Neuronal stem cell (in vitro differentiated cells): Measurements from ENCODE around the gene TIAM2.

Source experiments
- DNase-seq: peaks from one replicate; pipeline ENCODE4 v3.0.0-alpha.2; 2013; ENCODE audit warnings: low spot score
- H2AFZ ChIP-seq: one replicate; pipeline ENCODE4 v1.6.1; 2013; ENCODE audit warnings: mild to moderate bottlenecking, low read length, inconsistent platforms
- H2AK5ac ChIP-seq: 2 replicates; pipeline ENCODE4 v1.6.1; 2013; ENCODE audit warnings: low read depth, mild to moderate bottlenecking, inconsistent platforms, low read length, moderate library complexity, mixed read lengths
- H2BK120ac ChIP-seq: 2 replicates; pipeline ENCODE4 v1.6.1; 2013; ENCODE audit warnings: low read depth, mild to moderate bottlenecking, inconsistent platforms, low read length, moderate library complexity, mixed read lengths
- H2BK12ac ChIP-seq: one replicate; pipeline ENCODE4 v1.6.1; 2013; ENCODE audit warnings: low read length, inconsistent platforms
- H2BK15ac ChIP-seq: 2 replicates; pipeline ENCODE4 v1.6.1; 2013; ENCODE audit warnings: mild to moderate bottlenecking, low read length, inconsistent platforms, mixed read lengths
- H2BK5ac ChIP-seq: one replicate; pipeline ENCODE4 v1.6.1; 2013; ENCODE audit warnings: inconsistent platforms, mild to moderate bottlenecking, low read length, moderate library complexity
- H3K14ac ChIP-seq: one replicate; pipeline ENCODE4 v1.6.1; 2013; ENCODE audit warnings: low read length, inconsistent platforms
- H3K18ac ChIP-seq: 2 replicates; pipeline ENCODE4 v1.6.1; 2013; ENCODE audit warnings: low read length, inconsistent platforms
- H3K23ac ChIP-seq: 2 replicates; pipeline ENCODE4 v1.6.1; 2013; ENCODE audit warnings: low read depth, mild to moderate bottlenecking, mixed read lengths, low read length, inconsistent platforms; ENCODE audit not compliant: poor library complexity
- H3K27ac ChIP-seq: replicated peaks from 3 replicates; pipeline ENCODE4 v1.5.1; 2013; ENCODE audit warnings: low read length, inconsistent platforms
- H3K27me3 ChIP-seq, 3 experiments: 2 replicates each; pipeline ENCODE4 v1.6.1; 2013; ENCODE audit warnings: low read length in 3 of 3, mild to moderate bottlenecking in 2 of 3, inconsistent platforms in 1 of 3, low read depth in 1 of 3, mixed read lengths in 1 of 3, moderate library complexity in 1 of 3; ENCODE audit not compliant: control insufficient read depth in 3 of 3, insufficient read depth in 3 of 3
- H3K36me3 ChIP-seq, 2 donors: replicated peaks in 1 of 2; 2 replicates each; pipeline ENCODE4 v1.6.1; 2013; ENCODE audit warnings: low read length in 2 of 2; ENCODE audit not compliant: control insufficient read depth in 2 of 2, insufficient read depth in 2 of 2
- H3K4ac ChIP-seq: 2 replicates; pipeline ENCODE4 v1.6.1; 2013; ENCODE audit warnings: inconsistent platforms, mild to moderate bottlenecking, low read length, moderate library complexity
- H3K4me1 ChIP-seq, 2 donors: 1 replicate in 1 of 2; 2 replicates in 1 of 2; pipeline ENCODE4 v1.6.1; 2013; ENCODE audit warnings: low read length in 2 of 2, low read depth in 1 of 2; ENCODE audit not compliant: control insufficient read depth in 2 of 2, insufficient read depth in 1 of 2
- H3K4me2 ChIP-seq: one replicate; pipeline ENCODE4 v1.6.1; 2013; ENCODE audit warnings: mild to moderate bottlenecking, low read length, inconsistent platforms; ENCODE audit not compliant: insufficient read depth, poor library complexity, severe bottlenecking
- H3K4me3 ChIP-seq, 2 donors: 2 replicates each; pipeline ENCODE4 v1.5.1; 2013; ENCODE audit warnings: low read length in 2 of 2, mild to moderate bottlenecking in 2 of 2, inconsistent platforms in 1 of 2, moderate library complexity in 1 of 2
- H3K79me1 ChIP-seq: one replicate; pipeline ENCODE4 v1.6.1; 2013; ENCODE audit warnings: low read depth, mild to moderate bottlenecking, inconsistent platforms, low read length, moderate library complexity
- H3K9ac ChIP-seq: one replicate; pipeline ENCODE4 v1.6.1; 2013; ENCODE audit warnings: mild to moderate bottlenecking, low read depth, low read length, inconsistent platforms; ENCODE audit not compliant: poor library complexity
- H3K9me3 ChIP-seq, 2 donors: replicated peaks in 1 of 2; 2 replicates each; pipeline versions ENCODE3 to v1.6.1; 2013; ENCODE audit warnings: low read length in 2 of 2, mild to moderate bottlenecking in 2 of 2, inconsistent platforms in 1 of 2, low read depth in 1 of 2, mixed read lengths in 1 of 2, moderate library complexity in 1 of 2; ENCODE audit not compliant: control insufficient read depth in 2 of 2, insufficient read depth in 1 of 2
- H4K8ac ChIP-seq: one replicate; pipeline ENCODE4 v1.6.1; 2013; ENCODE audit warnings: low read depth, mild to moderate bottlenecking, inconsistent platforms, low read length, moderate library complexity
- H4K91ac ChIP-seq: one replicate; pipeline ENCODE4 v1.6.1; 2013; ENCODE audit warnings: low read length, low read depth, mild to moderate bottlenecking, inconsistent platforms; ENCODE audit not compliant: poor library complexity
- WGBS, 2 donors: extraction: QIAGEN DNeasy Blood & Tissue Kit; methylation state at CpG; one replicate each; pipeline ENCODE4 v1.1.7; 2013; ENCODE audit warnings: missing lambda C conversion rate in 2 of 2, mixed read lengths in 1 of 2; ENCODE audit not compliant: insufficient read length in 2 of 2, insufficient replicate concordance in 1 of 2; ENCODE audit errors: extremely low coverage in 2 of 2; 5-methylcytosine and 5-hydroxymethylcytosine counted together

Gene TIAM2

GRCh38 chr6:155146205-155146604 is 151.1 kb downstream of the TIAM2 start:
- no CpG with 5 or more reads among the region's 4 CpGs for WGBS, 2 donors
- no peak overlapping the region for H3K4me2 ChIP-seq

DNA sequence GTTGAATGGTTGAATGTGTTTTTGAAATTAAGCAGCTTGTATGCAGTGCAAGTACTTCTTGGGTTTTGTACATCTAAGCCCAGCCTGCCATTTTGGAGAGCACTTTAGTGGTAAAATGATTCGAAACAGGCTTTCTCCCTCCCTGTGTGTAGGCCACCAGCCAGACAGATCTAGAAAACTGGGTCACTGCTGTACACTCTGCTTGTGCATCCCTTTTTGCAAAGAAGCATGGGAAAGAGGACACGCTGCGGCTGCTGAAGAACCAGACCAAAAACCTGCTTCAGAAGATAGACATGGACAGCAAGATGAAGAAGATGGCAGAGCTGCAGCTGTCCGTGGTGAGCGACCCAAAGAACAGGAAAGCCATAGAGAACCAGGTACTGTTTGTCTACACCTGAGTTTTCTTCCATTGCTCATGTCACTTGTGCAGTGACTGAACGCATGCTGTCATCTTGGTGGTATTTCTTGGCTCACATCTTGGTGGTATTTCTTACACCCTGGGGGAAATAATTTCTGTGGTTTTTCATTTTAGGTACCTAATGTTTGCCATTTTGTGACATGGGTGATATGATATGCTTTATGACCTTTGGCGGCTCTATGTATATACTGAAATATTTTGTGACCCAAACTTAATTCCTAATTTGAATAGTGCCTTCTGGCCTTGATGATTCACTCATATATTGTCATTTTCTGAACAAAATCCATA is 153.0 kb downstream of the TIAM2 start:
- Histone ChIP-seq H4K8ac (no peak overlapping the region), H2AK5ac (no peak overlapping the region), H3K36me3 (peaks cover 0 to 90% of the 10 kb centered on the region in 2 donors), H3K4ac (no peak overlapping the region), H3K14ac (no peak overlapping the region), H3K9ac (no peak overlapping the region), H3K79me1 (no peaks in the 10 kb centered on the region), H2AFZ (no peak overlapping the region), H2BK12ac (no peak overlapping the region), H4K91ac (no peak overlapping the region), H3K4me1 (peaks cover 6 to 7% of the 10 kb centered on the region in 2 donors), H3K9me3 (no peaks in the 10 kb centered on the region), H3K27me3 (no peaks in the 10 kb centered on the region), H3K4me3 (no peak overlapping the region), H2BK15ac (no peak overlapping the region), H3K27ac (no peak overlapping the region), H3K23ac (no peak overlapping the region), H3K18ac (no peak overlapping the region), H2BK5ac (no peak overlapping the region), H2BK120ac (no peak overlapping the region), H3K4me2 (no peak overlapping the region)
- WGBS, 2 donors: no CpG with 5 or more reads among the region's 7 CpGs
- no peak for DNase-seq

More at GRCh38 chr6:155146205-155146604, 151.1 kb downstream of the TIAM2 start:
- H3K4me1 ChIP-seq: peaks cover 9 to 17% of the 10 kb centered on the region in 2 donors
- peaks cover 0 to 88% of the 10 kb centered on the region in 2 donors for H3K36me3 ChIP-seq
- no peaks in the 10 kb centered on the region for H3K9me3 ChIP-seq
- H2BK120ac ChIP-seq: no peak overlapping the region
- no peak overlapping the region for H4K91ac ChIP-seq
- H3K18ac ChIP-seq: no peak overlapping the region
- no peak overlapping the region for H3K4me3 ChIP-seq
- no peak overlapping the region for H3K23ac ChIP-seq
- H2BK15ac ChIP-seq: no peak overlapping the region
- H2BK5ac ChIP-seq: no peak overlapping the region
- no peaks in the 10 kb centered on the region for H3K79me1 ChIP-seq
- no peak overlapping the region for H2AK5ac ChIP-seq
- no peak for DNase-seq
- H2BK12ac ChIP-seq: no peak overlapping the region
- no peak overlapping the region for H4K8ac ChIP-seq
- no peak overlapping the region for H3K9ac ChIP-seq
- no peak overlapping the region for H2AFZ ChIP-seq
- H3K4ac ChIP-seq: no peak overlapping the region
- H3K14ac ChIP-seq: no peak overlapping the region
- H3K27me3 ChIP-seq: no peaks in the 10 kb centered on the region
- H3K27ac ChIP-seq: no peak overlapping the region

DNA sequence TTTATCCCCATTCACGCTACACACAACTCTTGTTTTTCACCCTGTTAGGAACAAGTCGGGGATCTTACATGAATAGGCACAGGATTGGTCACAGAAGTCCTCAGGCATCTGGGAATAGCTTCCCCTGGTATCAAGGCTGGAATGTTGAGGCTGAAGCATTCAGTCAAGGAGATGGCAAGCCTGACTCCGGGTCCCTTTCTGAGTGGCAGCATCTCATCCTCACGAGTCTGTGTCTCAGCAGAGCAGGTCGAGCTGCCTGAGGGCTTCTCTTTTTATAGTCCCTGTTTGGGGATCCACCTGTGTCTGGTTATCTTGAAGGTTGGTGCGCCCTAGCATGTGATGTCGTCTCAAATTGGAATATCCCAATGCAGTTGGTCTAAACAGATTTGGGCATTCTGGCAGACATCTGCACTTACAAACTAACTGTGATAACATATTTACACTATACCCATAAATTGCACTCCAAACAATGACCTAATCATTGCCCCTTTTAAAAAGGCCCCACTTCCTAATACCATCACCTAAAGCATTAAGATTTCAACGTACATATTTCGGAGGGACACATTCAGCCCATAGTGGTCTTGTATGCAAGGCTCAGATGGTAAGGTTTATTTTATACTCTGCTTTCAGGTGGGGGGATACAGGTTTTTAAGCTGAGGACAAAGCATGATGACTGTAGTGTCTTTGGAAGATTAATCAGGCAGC is 156.0 kb downstream of the TIAM2 start:
- Histone ChIP-seq H2AFZ (no peak overlapping the region), H2BK12ac (no peak overlapping the region), H3K36me3 (peaks cover 0 to 88% of the 10 kb centered on the region in 2 donors), H3K14ac (no peak overlapping the region), H3K27ac (no peak overlapping the region), H3K18ac (no peak overlapping the region), H3K23ac (no peak overlapping the region), H4K8ac (no peak overlapping the region), H4K91ac (no peak overlapping the region), H3K79me1 (no peaks in the 10 kb centered on the region), H3K4me3 (no peak overlapping the region), H2AK5ac (no peak overlapping the region), H3K9ac (no peak overlapping the region), H3K4ac (no peak overlapping the region), H3K4me1 (peaks cover 6% of the 10 kb centered on the region in 2 donors), H3K9me3 (no peaks in the 10 kb centered on the region), H3K4me2 (no peak overlapping the region), H3K27me3 (no peaks in the 10 kb centered on the region), H2BK15ac (no peak overlapping the region), H2BK5ac (no peak overlapping the region), H2BK120ac (no peak overlapping the region)
- WGBS, 2 donors: no CpG with 5 or more reads among the region's 9 CpGs
- DNase-seq: no peak
